A549 (cell line): ENCODE data around the gene NKX6-2.

Source experiments
- BHLHE40 ChIP-seq: IDR thresholded peaks from 2 replicates; pipeline ENCODE4 v1.6.1; 2012; ENCODE audit warnings: low read depth, low read length, inconsistent platforms
- CTCF ChIP-seq: fragments of >200 bp; sonication (Bioruptor Twin); formaldehyde crosslinking; IDR thresholded peaks from 3 replicates; pipeline ENCODE4 v1.5.1; 2016
- ESRRA ChIP-seq: fragments of 150-350 bp; IDR thresholded peaks from 2 replicates; pipeline ENCODE4 v1.6.1; 2014; ENCODE audit warnings: mild to moderate bottlenecking, low read length, borderline replicate concordance
- NFE2L2 ChIP-seq: fragments of 150-350 bp; conservative IDR thresholded peaks from 2 replicates; pipeline ENCODE4 v1.6.1; 2014; ENCODE audit warnings: low read length
- NR3C1 ChIP-seq: fragments of >200 bp; sonication (Bioruptor Twin); formaldehyde crosslinking; IDR thresholded peaks from 3 replicates; pipeline ENCODE4 v1.6.1; 2017
- USF2 ChIP-seq: fragments of 450-650 bp; IDR thresholded peaks from 2 replicates; pipeline ENCODE4 v1.6.1; 2014; ENCODE audit warnings: antibody characterized with exemption

GRCh38 chr10:132756591-132756990 is 29.4 kb downstream of the NKX6-2 start:
- no peak for TF ChIP-seq ESRRA
- TF ChIP-seq BHLHE40, result no peak
- no peak for TF ChIP-seq NR3C1
- TF ChIP-seq CTCF, result no peak
- TF ChIP-seq NFE2L2, result no peak
- no peak for TF ChIP-seq USF2
